ENCODE data around the gene NKD1. TPM values are rescaled to one million over a fixed set of nuclear protein-coding genes. Genes with fewer than 3 reads are reported as not detected.

The NKD1 gene
- total RNA-seq, 1 donor from 2014 or later, result 0.33 TPM

- H3K36me3 ChIP-seq (ENCODE audit: control insufficient read depth, insufficient read depth, low read length), result no peaks in the 10 kb centered on the region
- no peak overlapping the region for H3K4me3 ChIP-seq (ENCODE audit: low read depth, low read length)
- DNase-seq (ENCODE audit: low read depth), result no peak
- no peaks in the 10 kb centered on the region for H3K27me3 ChIP-seq (ENCODE audit: control insufficient read depth, insufficient read depth, low read length)
- TF ChIP-seq, protein P1, sequence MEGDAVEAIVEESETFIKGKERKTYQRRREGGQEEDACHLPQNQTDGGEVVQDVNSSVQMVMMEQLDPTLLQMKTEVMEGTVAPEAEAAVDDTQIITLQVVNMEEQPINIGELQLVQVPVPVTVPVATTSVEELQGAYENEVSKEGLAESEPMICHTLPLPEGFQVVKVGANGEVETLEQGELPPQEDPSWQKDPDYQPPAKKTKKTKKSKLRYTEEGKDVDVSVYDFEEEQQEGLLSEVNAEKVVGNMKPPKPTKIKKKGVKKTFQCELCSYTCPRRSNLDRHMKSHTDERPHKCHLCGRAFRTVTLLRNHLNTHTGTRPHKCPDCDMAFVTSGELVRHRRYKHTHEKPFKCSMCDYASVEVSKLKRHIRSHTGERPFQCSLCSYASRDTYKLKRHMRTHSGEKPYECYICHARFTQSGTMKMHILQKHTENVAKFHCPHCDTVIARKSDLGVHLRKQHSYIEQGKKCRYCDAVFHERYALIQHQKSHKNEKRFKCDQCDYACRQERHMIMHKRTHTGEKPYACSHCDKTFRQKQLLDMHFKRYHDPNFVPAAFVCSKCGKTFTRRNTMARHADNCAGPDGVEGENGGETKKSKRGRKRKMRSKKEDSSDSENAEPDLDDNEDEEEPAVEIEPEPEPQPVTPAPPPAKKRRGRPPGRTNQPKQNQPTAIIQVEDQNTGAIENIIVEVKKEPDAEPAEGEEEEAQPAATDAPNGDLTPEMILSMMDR (IDR thresholded peaks at IDR 0.05; ENCODE audit: insufficient read depth, low read length, poor library complexity, severe bottlenecking), result no peak
These were observed 82.3 kb downstream of the NKD1 start for GRCh38 chr16:50630394-50631020.

- Histone ChIP-seq H3K27me3 (ENCODE audit: control insufficient read depth, insufficient read depth, low read length) (no peaks in the 10 kb centered on the region), H3K4me3 (ENCODE audit: low read depth, low read length) (no peak overlapping the region), H3K36me3 (ENCODE audit: control insufficient read depth, insufficient read depth, low read length) (no peaks in the 10 kb centered on the region)
- TF ChIP-seq, protein P1 (IDR thresholded peaks at IDR 0.05; ENCODE audit: insufficient read depth, low read length, poor library complexity, severe bottlenecking), result no peak
- no peak for DNase-seq (ENCODE audit: low read depth)
These were observed 83.2 kb downstream of the NKD1 start for GRCh38 chr16:50631249-50631984.

DNA sequence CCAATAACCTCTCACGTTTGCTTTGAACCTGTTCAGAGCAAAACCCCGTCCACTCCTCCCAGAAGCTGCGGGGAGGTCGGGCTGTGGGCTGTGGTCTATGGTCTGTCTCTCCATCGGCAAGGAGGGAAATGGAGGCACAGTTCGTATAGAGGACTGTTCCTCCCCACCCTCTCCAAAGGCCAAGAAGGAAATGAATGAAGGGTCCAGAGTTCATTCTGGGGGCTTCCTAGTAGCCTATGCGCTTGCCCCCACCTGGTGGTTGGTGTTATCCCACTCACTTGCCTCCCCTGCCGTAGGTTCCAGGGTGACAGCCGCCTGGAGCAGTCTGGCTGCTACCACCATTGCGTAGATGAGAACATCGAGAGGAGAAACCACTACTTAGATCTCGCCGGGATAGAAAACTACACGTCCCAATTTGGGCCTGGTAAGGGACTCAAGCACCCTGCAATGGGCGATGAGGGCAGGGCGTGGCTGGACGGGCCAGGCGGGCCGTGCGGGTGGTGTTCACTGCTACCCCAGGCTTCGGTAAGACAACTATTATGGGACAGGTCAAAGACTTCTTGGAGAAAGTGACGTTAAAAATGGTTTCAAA, 83.9 kb downstream of the NKD1 start:
- TF ChIP-seq, protein P1 (IDR thresholded peaks at IDR 0.05; ENCODE audit: insufficient read depth, low read length, poor library complexity, severe bottlenecking), result no peak
- no peaks in the 10 kb centered on the region for H3K27me3 ChIP-seq (ENCODE audit: control insufficient read depth, insufficient read depth, low read length)
- DNase-seq (ENCODE audit: low read depth), result no peak
- H3K4me3 ChIP-seq (ENCODE audit: low read depth, low read length), result no peak overlapping the region
- no peaks in the 10 kb centered on the region for H3K36me3 ChIP-seq (ENCODE audit: control insufficient read depth, insufficient read depth, low read length)

DNA sequence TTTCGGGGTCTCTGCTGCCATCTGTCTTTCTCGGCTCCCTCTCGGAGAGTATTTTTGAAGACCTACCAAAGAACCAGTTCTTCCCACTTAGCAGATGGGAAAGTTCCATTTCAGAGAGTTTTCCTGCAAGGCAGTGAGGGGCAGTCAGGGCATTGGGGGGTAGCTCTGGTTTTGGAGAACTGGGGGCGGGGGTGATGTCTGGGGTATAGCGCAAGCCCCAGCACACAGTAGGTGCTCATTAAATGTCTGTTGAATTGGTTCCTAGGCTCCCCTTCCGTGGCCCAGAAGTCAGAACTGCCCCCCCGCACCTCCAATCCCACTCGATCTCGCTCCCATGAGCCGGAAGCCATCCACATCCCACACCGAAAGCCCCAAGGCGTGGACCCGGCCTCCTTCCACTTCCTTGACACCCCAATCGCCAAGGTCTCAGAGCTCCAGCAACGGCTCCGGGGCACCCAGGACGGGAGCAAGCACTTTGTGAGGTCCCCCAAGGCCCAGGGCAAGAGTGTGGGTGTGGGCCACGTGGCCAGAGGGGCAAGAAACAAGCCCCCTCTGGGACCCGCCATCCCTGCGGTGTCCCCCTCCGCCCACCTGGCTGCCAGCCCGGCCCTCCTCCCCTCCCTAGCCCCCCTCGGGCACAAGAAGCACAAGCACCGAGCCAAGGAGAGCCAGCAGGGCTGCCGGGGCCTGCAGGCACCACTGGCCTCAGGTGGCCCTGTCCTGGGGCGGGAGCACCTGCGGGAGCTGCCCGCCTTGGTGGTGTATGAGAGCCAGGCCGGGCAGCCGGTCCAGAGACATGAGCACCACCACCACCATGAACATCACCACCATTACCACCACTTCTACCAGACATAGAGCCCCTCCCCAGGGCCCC, 85.0 kb downstream of the NKD1 start:
- TF ChIP-seq, protein P1 (IDR thresholded peaks at IDR 0.05; ENCODE audit: insufficient read depth, low read length, poor library complexity, severe bottlenecking), result no peak
- H3K4me3 ChIP-seq (ENCODE audit: low read depth, low read length), result no peak overlapping the region
- DNase-seq (ENCODE audit: low read depth), result no peak
- peaks cover 3% of the 10 kb centered on the region for H3K27me3 ChIP-seq (ENCODE audit: control insufficient read depth, insufficient read depth, low read length)
- no peaks in the 10 kb centered on the region for H3K36me3 ChIP-seq (ENCODE audit: control insufficient read depth, insufficient read depth, low read length)

DNA sequence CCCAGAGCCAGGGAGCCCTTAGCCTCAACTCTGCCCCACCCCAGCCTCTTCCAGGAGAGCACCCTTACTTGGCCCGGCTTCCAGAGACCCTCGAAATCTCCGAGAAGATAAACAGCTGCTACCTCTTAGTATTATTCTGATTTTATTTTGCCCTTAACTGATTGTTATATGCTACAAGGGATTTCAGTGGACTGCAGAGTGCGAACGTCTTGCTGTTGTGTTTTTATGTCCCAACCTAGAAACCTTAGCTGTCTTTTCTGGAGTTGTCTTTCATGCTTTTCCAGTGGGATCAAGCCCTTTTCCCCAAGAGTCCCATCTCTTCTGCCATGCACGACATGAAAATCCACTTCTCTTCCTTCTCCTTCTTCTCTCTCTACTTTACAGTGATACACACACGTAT, 85.9 kb downstream of the NKD1 start:
- no peaks in the 10 kb centered on the region for H3K36me3 ChIP-seq (ENCODE audit: control insufficient read depth, insufficient read depth, low read length)
- TF ChIP-seq, protein P1 (IDR thresholded peaks at IDR 0.05; ENCODE audit: insufficient read depth, low read length, poor library complexity, severe bottlenecking), result no peak
- H3K27me3 ChIP-seq (ENCODE audit: control insufficient read depth, insufficient read depth, low read length), result peaks cover 3% of the 10 kb centered on the region
- H3K4me3 ChIP-seq (ENCODE audit: low read depth, low read length), result no peak overlapping the region
- DNase-seq (ENCODE audit: low read depth), result no peak
